Activated CD8-positive, alpha-beta memory T cell treated with anti-CD3 and anti-CD28 coated beads, Interleukin-2, amount 50 U/mL, for 4 hours (primary cell): ENCODE results near the gene MX1.
"Not testable (repeated sequence)": the region's sequence is repeated elsewhere in the genome, so short reads cannot be mapped to it uniquely, and the experiment has no call there.

Experiments
- DNase-seq: peaks from one replicate; pipeline ENCODE4 v3.0.0-alpha.2; 2020

Gene MX1

DNA sequence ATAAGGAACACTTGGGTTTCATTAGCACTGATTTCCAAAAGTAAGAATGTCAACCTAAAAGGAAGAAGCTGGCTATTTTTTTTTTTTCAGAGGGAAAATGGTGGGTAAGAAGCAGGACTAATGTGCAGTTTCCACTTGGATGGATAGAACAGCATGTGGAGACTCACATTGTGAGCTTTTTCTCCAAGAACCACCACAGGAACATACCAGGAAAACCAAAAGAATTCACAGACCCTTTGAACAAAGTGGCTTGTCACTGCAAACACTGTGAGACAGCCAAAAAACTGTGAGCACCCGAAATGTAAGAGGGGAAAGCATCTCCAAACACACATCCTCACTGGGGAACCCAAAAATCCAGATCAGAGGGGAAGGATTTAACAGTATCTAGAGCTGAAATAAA is 15.7 kb upstream of the MX1 start:
- no peak for DNase-seq

- no peak for DNase-seq
Observed at GRCh38 chr21:41410767-41411448, 15.1 kb upstream of the MX1 start.

GRCh38 chr21:41411449-41412089 is 14.5 kb upstream of the MX1 start:
- no peak for DNase-seq

DNA sequence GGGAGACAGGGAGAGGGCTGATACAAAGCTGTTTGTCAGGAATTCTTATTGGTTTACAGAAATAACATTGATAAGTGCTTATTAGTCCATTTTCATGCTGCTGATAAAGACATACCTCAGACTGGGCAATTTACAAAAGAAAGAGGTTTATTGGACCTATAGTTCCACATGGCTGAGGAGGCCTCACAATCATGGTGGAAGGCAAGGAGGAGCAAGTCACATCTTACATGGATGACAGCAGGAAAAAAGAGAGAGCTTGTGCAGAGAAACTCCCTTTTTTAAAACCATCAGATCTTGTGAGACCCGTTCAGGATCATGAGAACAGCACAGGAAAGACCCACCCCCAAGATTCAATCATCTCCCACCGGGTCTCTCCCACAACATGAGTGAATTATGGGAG is 8.5 kb upstream of the MX1 start:
- not testable (repeated sequence) for DNase-seq

GRCh38 chr21:41418393-41418792 is 7.6 kb upstream of the MX1 start:
- no peak for DNase-seq

GRCh38 chr21:41418956-41419680 is 6.9 kb upstream of the MX1 start:
- no peak for DNase-seq

- peak; percentile 64 for DNase-seq
Observed at GRCh38 chr21:41419921-41420862, 5.8 kb upstream of the MX1 start.

GRCh38 chr21:41420998-41421397 is 5.0 kb upstream of the MX1 start:
- not testable (repeated sequence) for DNase-seq

DNA sequence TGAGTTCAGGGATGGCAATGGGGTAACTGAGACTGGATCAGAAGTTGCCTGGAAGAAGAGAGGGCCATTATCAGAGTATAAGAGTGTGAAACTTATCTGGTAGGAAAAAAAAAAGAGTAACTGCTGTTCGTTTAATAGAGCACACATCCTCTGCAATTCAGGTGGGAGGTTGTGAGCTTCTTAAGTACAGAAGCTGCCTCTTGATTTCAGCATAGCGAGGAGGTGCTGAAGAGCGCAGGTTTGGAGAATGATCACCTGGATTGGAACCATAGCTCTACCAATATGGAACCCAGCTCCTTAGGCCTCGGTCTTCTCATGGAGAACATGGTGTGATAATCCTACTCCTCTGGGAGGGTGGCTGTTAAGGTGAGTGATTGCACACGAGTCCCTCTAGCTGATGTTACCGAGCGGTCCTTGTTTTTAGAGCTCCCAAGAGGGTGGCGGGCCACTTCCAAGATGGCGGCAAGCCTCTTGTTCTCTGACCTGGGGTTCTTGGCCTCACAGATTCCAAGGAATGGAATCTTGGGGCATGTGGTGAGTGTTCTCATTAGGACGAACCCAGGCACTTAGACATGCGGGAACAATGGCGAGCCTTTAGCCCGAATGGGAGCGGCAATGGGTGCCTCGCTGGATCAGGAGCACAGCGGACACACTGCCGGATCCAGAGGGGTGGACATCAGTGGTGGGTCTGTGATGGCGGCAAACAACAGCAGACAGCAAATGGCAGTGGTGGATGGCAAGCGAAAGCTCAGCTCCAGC is 3.3 kb upstream of the MX1 start:
- no peak for DNase-seq

DNA sequence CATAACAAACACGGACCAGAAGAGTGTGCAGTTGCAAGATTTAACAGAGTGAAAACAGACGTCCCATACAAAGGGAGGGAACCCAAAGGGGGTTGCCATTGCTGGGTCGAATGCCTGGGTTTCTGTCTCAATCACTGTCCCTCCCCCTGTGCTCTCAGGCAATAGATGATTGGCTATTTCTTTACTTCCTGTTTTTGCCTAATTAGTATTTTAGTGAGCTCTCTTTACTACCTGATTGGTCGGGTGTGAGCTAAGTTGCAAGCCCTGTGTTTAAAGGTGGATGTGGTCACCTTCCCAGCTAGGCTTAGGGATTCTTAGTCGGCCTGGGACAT is 2.8 kb upstream of the MX1 start:
- not testable (repeated sequence) for DNase-seq

GRCh38 chr21:41425588-41425953 is 468 bp upstream of the MX1 start:
- no peak for DNase-seq

GRCh38 chr21:41426676-41427404 is 801 bp downstream of the MX1 start:
- no peak for DNase-seq

GRCh38 chr21:41427556-41427955 is 1.5 kb downstream of the MX1 start:
- no peak for DNase-seq

GRCh38 chr21:41428311-41428710 is 2.3 kb downstream of the MX1 start:
- DNase-seq, result no peak

DNA sequence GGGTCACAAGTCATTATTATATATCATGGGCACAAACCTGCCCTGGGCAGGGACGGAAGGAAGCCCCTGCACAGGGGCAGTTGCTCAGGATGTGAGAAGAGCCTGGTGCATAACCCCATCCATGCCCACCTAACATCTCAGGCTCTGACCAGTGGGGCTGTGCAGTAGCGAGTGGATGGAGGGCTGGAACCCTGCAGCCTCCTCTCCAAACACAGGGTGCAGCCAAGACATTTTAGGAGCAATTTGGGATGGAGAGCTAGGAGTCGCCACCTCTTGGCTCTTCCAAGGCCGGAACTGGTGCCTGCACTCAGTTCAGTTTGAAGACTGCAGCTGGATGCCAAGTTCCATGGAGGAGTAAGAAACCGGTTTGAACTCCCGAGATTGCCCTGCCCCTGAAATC is 2.8 kb downstream of the MX1 start:
- DNase-seq, result no peak

GRCh38 chr21:41429305-41429704 is 3.3 kb downstream of the MX1 start:
- no peak for DNase-seq

DNA sequence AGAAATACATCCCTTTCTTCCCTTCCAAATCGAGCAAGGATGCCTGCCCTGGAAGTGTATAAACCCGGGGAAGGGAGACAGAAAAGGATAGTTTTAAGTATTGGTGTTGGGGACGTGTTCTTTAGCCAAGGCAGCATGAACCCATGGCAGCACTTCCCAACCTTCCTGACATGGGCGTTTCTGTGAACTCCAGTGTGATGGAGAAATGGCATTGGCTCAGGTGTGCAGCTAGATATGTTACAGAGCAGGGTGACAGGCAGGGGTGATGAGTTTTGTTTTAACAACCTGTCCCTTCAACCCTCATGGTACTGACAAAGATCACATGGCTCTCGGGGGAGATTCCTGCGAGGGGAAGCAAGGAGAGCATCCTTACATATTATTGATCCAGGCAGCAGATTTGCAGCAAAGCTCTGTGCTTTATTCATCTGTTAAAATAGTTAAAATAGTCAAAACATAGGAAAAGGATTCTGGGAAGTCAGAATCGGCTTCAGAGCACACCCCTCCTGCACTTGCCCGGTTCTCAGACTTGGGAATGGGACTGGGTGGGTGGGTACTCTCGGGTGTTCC is 4.0 kb downstream of the MX1 start:
- DNase-seq, result no peak

DNA sequence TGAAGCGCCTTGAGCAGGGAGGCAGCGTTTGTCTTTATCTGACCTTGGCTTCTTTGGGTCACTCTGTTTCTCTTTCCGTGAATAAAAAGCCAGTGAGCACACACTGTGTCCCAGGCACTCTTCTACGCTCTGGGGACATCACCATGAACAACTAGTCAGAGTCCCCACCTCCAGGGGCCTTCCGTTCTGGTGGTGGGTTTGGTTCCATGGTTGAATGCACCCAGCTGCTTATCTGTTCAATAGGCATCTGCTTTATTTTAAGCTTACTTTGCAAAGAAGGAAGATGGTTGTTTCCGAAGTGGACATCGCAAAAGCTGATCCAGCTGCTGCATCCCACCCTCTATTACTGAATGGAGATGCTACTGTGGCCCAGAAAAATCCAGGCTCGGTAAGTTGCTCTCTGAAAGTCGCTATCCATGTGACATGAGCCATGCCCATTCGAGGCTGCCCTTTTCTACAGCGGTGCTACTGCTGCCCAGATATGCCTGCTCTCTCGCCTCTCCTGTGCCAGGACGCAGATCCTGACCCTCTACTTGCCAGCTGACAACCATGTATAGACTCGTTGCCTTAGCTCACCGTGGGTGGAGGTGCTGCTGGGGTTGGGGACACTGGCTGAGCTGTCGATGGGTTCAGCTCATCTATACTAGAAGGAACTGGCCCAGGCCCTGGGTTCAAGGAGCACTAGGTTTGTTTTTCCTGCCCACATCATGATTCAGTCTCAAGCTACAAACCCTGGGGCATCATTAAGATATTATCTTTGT is 5.9 kb downstream of the MX1 start:
- no peak for DNase-seq

DNA sequence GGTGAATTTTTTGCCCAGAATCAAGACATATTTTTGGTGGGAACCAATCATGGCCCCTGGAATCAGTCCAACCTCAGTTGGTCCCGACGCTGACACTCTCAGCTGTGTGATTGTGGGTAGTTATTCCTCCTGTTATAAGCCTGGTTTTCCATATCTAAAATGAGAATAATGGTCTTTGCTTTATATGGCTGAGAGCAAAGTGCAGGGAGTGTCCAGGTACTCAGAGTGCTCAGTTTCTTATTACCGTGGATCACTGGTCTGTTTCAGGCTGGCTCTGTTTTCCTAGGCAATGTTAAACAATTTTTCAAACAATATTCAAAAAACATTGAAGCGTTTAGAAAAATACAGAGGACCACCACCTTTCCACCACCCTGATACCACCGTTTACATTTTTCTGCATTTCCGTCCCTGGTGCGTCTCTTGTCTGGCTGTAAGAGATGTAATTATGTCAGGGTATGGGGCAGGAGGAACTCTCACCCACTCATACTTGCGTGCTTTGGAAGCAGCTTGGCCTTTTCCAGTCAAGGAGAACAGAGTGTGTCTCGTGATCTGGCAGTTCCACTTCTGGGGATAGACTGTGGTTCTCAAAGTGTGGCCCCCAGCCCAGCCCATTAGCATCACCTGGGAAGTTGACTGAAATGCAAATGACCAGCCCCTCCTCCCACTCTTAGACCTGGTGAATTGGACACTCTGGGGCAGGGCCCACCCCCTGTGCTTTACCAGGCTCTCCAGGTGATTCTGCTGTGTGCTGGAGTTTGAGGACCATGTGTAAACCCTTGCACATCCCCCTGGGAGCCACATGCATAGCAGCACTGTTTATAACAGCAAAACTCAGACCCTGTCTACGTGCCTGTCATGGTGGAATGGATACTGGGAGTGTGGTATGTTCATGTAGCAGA is 6.8 kb downstream of the MX1 start:
- DNase-seq, result no peak

DNA sequence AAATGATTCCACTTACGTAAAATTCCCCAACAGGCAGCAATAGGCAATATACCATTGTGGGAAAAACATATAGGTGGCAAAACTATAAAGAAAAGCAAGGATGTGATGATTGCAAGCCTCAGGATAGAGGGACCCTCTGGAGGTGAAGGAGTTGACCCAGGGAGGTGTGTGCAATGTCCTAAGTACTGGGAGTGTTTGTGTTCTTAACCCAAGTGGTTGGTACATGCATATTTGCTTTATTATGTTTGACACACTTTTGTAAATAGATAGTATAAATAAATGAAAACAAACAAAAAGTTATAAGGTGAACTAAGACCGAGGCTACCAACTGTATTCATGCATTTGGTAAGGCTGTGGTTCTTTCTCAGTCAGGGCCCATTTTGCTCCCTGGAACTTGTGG is 7.5 kb downstream of the MX1 start:
- DNase-seq, result no peak
